Fibroblast of skin of right biceps (primary cell): Measurements from ENCODE around the gene DGKG.

ENCODE experiments used
- DNase-seq: peaks from one replicate; pipeline ENCODE4 v3.0.0-alpha.2; 2013

DGKG gene

GRCh38 chr3:186361762-186362536 lies at the start of gene DGKG:
TSS of gene DGKG (minus strand) at chr3:186362234. CDS start at chr3:186320459, 41,775 bp downstream.
- DNase-seq = no peak

GRCh38 chr3:186411089-186411488 lies 49.1 kb upstream of the DGKG start:
- no peak for DNase-seq

GRCh38 chr3:186406669-186407635 lies 44.9 kb upstream of the DGKG start:
- no peak for DNase-seq

GRCh38 chr3:186401556-186401955 lies 39.5 kb upstream of the DGKG start:
- no peak for DNase-seq

- no peak for DNase-seq
Observed at GRCh38 chr3:186400662-186401061, 38.6 kb upstream of the DGKG start.

- DNase-seq = no peak
Observed at GRCh38 chr3:186400026-186400425, 38.0 kb upstream of the DGKG start.

- DNase-seq = no peak
Observed at GRCh38 chr3:186394566-186395217, 32.7 kb upstream of the DGKG start.

GRCh38 chr3:186386883-186387560 lies 25.0 kb upstream of the DGKG start:
- DNase-seq = no peak

- no peak for DNase-seq
Observed at GRCh38 chr3:186385856-186386602, 24.0 kb upstream of the DGKG start.

GRCh38 chr3:186383026-186383993 lies 21.3 kb upstream of the DGKG start:
- no peak for DNase-seq

- no peak for DNase-seq
Observed at GRCh38 chr3:186382217-186382885, 20.3 kb upstream of the DGKG start.

- DNase-seq = no peak
Observed at GRCh38 chr3:186381424-186382216, 19.6 kb upstream of the DGKG start.

GRCh38 chr3:186380622-186381380 lies 18.8 kb upstream of the DGKG start:
- peak; percentile 5 for DNase-seq

GRCh38 chr3:186375443-186375842 lies 13.4 kb upstream of the DGKG start:
- DNase-seq = no peak

- DNase-seq = no peak
Observed at GRCh38 chr3:186374376-186374775, 12.3 kb upstream of the DGKG start.

GRCh38 chr3:186369217-186369616 lies 7.2 kb upstream of the DGKG start:
- no peak for DNase-seq

GRCh38 chr3:186368717-186369116 lies 6.7 kb upstream of the DGKG start:
- no peak for DNase-seq

- no peak for DNase-seq
Observed at GRCh38 chr3:186368176-186368575, 6.1 kb upstream of the DGKG start.
